ENCODE data around the gene SRD5A2.
A peak's percentile ranks its signal among the peaks of the same experiment; 100 is the strongest.

The SRD5A2 gene

DNA sequence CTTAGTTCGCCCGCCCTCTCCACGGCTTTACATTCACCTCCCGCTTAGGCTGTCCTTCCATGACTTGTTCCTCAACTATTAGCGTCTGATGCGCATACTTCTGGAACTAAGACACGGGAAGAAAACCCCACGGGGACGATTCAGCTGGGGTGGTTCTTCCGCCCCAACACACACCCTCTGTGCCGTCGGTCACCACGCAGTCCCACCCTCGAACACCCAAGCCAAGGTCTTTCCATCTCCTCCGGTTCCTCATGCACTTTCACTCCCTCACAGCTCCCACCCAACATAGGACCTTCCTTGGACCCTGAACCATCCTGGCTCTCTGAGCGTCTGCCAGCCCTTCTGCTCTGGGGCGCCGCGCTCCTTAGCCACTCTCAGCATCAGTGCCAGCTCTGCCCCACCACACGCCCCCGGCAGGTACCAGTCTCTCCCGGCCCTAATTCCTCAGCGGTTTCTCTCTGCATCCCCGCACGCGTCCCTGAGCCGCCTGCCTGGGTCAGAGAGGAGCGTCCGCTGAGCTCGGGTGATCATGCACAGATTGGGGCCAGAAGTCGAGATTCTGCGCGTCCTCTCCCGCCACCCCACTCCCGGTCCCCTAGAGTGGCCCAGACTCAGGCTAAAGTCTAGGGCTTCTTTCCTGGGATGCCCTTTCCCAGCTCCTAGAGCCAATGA, 522 bp upstream of the SRD5A2 start:
- H3K27me3 ChIP-seq (ENCODE audit: insufficient read depth, poor library complexity, severe bottlenecking), result peaks cover 67% of the 10 kb centered on the region
- peak; percentile 26; the same call in 1 of the 3 replicates for ATAC-seq (ENCODE audit: low read depth)
- no peak overlapping the region for H3K4me3 ChIP-seq (ENCODE audit: severe bottlenecking)

DNA sequence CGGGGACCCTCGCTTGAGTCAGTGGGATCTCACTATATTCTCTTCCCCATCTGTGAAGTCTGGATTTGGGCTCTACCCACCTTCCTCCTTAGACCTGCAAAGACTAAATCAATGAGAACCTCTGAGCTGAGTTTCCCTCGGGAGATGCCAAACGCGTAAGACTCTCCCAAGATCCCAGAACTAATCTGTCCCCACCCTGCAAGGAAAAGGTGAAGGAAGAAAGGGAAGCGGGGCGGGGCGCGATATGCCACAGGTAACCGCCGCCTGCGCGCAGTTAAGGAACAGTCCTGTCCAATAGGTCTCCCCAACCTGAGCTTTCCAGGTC, 780 bp downstream of the SRD5A2 start:
- TF ChIP-seq, protein P1, sequence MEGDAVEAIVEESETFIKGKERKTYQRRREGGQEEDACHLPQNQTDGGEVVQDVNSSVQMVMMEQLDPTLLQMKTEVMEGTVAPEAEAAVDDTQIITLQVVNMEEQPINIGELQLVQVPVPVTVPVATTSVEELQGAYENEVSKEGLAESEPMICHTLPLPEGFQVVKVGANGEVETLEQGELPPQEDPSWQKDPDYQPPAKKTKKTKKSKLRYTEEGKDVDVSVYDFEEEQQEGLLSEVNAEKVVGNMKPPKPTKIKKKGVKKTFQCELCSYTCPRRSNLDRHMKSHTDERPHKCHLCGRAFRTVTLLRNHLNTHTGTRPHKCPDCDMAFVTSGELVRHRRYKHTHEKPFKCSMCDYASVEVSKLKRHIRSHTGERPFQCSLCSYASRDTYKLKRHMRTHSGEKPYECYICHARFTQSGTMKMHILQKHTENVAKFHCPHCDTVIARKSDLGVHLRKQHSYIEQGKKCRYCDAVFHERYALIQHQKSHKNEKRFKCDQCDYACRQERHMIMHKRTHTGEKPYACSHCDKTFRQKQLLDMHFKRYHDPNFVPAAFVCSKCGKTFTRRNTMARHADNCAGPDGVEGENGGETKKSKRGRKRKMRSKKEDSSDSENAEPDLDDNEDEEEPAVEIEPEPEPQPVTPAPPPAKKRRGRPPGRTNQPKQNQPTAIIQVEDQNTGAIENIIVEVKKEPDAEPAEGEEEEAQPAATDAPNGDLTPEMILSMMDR (IDR thresholded peaks at IDR 0.05; ENCODE audit: poor library complexity, severe bottlenecking), result no peak
- Histone ChIP-seq H3K9me3 (ENCODE audit: severe bottlenecking) (no peaks in the 10 kb centered on the region), H3K27me3 (ENCODE audit: insufficient read depth, poor library complexity, severe bottlenecking) (peaks cover 67% of the 10 kb centered on the region), H3K36me3 (ENCODE audit: low read depth) (no peaks in the 10 kb centered on the region), H3K4me3 (ENCODE audit: severe bottlenecking) (peak overlapping the region; percentile 3), H3K27ac (ENCODE audit: poor library complexity, severe bottlenecking) (no peak overlapping the region), H3K4me1 (ENCODE audit: insufficient read depth, poor library complexity, severe bottlenecking) (no peaks in the 10 kb centered on the region)
- DNase-seq (ENCODE audit: low spot score) (no peak), ATAC-seq (ENCODE audit: low read depth) (no peak; the same call in 1 of the 3 replicates)

More for the DNA sequence above, 522 bp upstream of the SRD5A2 start:
- H3K4me1 ChIP-seq (ENCODE audit: insufficient read depth, poor library complexity, severe bottlenecking), result no peaks in the 10 kb centered on the region
- H3K36me3 ChIP-seq (ENCODE audit: low read depth), result no peaks in the 10 kb centered on the region
- H3K9me3 ChIP-seq (ENCODE audit: severe bottlenecking), result no peaks in the 10 kb centered on the region
- H3K27ac ChIP-seq (ENCODE audit: poor library complexity, severe bottlenecking), result no peak overlapping the region
- TF ChIP-seq, protein P1 (IDR thresholded peaks at IDR 0.05; ENCODE audit: poor library complexity, severe bottlenecking), result no peak
- DNase-seq (ENCODE audit: low spot score), result no peak

DNA sequence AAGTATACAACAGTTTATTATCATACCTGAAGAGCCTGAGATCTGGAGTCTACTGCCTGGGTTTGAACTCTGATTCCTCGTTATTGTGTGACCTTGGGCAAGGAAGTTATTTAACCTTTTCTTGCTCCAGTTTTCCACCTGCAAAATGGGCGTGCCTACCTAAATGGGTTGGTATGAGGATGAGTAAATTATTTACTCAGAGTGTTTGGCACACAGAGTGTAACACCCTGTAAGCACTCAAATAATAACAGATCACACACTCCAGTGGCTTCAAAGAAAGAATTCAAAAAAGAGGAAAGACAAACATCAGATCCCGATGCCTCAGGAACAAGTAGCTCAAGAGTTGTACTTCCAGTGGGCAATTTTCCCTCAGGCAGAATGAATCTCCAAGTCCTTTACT, 2.4 kb downstream of the SRD5A2 start:
- Histone ChIP-seq H3K4me3 (ENCODE audit: severe bottlenecking) (no peak overlapping the region), H3K27me3 (ENCODE audit: insufficient read depth, poor library complexity, severe bottlenecking) (peaks cover 61% of the 10 kb centered on the region), H3K36me3 (ENCODE audit: low read depth) (no peaks in the 10 kb centered on the region), H3K27ac (ENCODE audit: poor library complexity, severe bottlenecking) (no peak overlapping the region), H3K4me1 (ENCODE audit: insufficient read depth, poor library complexity, severe bottlenecking) (no peaks in the 10 kb centered on the region), H3K9me3 (ENCODE audit: severe bottlenecking) (no peaks in the 10 kb centered on the region)
- DNase-seq (ENCODE audit: low spot score) (no peak), ATAC-seq (ENCODE audit: low read depth) (no peak)
- TF ChIP-seq, protein P1 (IDR thresholded peaks at IDR 0.05; ENCODE audit: poor library complexity, severe bottlenecking), result no peak

DNA sequence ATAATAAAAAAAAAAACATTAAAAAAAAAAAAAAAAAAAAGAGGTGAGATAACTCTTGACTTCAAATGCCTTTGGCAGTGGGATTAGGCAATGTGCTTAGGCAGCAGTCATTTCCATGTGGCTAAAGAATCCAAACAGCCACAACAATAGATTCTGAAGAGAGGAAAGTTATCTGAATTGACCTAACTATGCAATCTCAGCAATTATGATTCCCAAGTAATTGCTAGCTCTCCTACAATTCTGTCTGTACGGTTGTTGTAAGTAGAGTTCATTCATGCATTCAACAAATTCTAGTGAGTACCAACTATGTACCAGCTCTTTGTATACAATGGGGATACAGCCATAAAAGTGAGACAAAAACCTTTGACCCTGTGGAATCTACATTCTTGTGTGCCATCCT, 3.6 kb downstream of the SRD5A2 start:
- TF ChIP-seq, protein P1 (IDR thresholded peaks at IDR 0.05; ENCODE audit: poor library complexity, severe bottlenecking), result no peak

DNA sequence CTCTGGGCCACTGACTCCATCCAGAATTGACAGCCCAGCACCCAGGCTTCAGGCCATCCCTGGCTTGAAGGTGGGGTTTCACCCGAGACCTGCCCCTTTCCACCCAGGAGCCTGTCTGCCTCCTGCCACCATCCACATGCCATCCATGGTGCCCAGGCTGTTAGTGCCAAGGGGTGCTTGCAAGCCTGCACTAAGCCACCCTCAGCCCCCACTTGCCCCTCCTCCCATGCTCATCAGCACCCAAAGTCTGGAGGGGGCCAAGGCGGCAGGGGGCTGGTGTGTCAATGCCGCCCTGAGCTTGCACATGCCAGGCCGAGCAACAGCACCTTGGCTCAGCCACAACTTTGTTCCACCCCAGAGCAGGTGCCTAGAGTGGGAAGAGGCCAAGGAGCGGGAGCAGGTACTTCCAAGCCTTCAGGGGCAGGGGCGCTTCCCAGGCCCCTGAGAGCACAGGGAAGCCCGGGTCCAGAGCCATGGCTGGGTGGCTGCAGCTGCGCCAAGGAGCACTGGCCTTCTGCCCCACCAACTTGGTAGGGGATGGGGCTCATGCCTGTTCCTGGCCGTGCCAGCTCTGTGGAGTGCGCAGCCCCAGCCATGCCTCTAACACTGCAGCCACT, 12.0 kb downstream of the SRD5A2 start:
- no peak for ATAC-seq (ENCODE audit: low read depth)
- Histone ChIP-seq H3K4me1 (ENCODE audit: insufficient read depth, poor library complexity, severe bottlenecking) (no peaks in the 10 kb centered on the region), H3K27me3 (ENCODE audit: insufficient read depth, poor library complexity, severe bottlenecking) (no peaks in the 10 kb centered on the region), H3K4me3 (ENCODE audit: severe bottlenecking) (no peak overlapping the region), H3K9me3 (ENCODE audit: severe bottlenecking) (no peaks in the 10 kb centered on the region), H3K27ac (ENCODE audit: poor library complexity, severe bottlenecking) (no peak overlapping the region), H3K36me3 (ENCODE audit: low read depth) (no peaks in the 10 kb centered on the region)
- TF ChIP-seq, protein P1 (IDR thresholded peaks at IDR 0.05; ENCODE audit: poor library complexity, severe bottlenecking), result no peak
- DNase-seq (ENCODE audit: low spot score), result no peak

More for the DNA sequence above, 3.6 kb downstream of the SRD5A2 start:
- Histone ChIP-seq H3K4me3 (ENCODE audit: severe bottlenecking) (no peak overlapping the region), H3K36me3 (ENCODE audit: low read depth) (no peaks in the 10 kb centered on the region), H3K27ac (ENCODE audit: poor library complexity, severe bottlenecking) (no peak overlapping the region), H3K27me3 (ENCODE audit: insufficient read depth, poor library complexity, severe bottlenecking) (peaks cover 50% of the 10 kb centered on the region), H3K4me1 (ENCODE audit: insufficient read depth, poor library complexity, severe bottlenecking) (no peaks in the 10 kb centered on the region), H3K9me3 (ENCODE audit: severe bottlenecking) (no peaks in the 10 kb centered on the region)
- no peak for DNase-seq (ENCODE audit: low spot score)
- no peak for ATAC-seq (ENCODE audit: low read depth)
